Bronchial epithelial cell (primary cell): ENCODE measurements around the gene ATRAID. TPM values are rescaled to one million over a fixed set of nuclear protein-coding genes. Genes with fewer than 3 reads are reported as not detected.

ENCODE experiments used
- DNase-seq: peaks from one replicate; pipeline ENCODE4 v3.0.0-alpha.2; 2010; ENCODE audit warnings: low read depth
- FAIRE-seq: peaks from 2 replicates; lab custom pipeline; 2011; peaks lifted over from hg19 to GRCh38; lab: Jason Lieb, UNC
- H3K27me3 ChIP-seq: 2 replicates; pipeline ENCODE4 v1.5.1; 2011; ENCODE audit warnings: low read length; ENCODE audit not compliant: control insufficient read depth, insufficient read depth
- H3K36me3 ChIP-seq: 2 replicates; pipeline ENCODE4 v1.5.1; 2011; ENCODE audit warnings: low read length; ENCODE audit not compliant: control insufficient read depth, insufficient read depth
- H3K4me3 ChIP-seq: 2 replicates; pipeline ENCODE4 v1.5.1; 2011; ENCODE audit warnings: mild to moderate bottlenecking, low read depth, low read length, control low read depth
- CTCF ChIP-seq: IDR thresholded peaks from 2 replicates; pipeline ENCODE4 v1.5.1; 2011; ENCODE audit warnings: mild to moderate bottlenecking, moderate library complexity, low read length, control low read depth, inconsistent platforms; ENCODE audit not compliant: insufficient read depth, severe bottlenecking
- total RNA-seq: library from RNA; depleted of rRNA; stranded (reverse); fragments of >200 nt; gene quantifications from 2 replicates; pipeline ENCODE4 v1.2.1, GENCODE V29; 2014

ATRAID gene
- total RNA-seq, 1 donor from 2014 or later, result 257 TPM

DNA sequence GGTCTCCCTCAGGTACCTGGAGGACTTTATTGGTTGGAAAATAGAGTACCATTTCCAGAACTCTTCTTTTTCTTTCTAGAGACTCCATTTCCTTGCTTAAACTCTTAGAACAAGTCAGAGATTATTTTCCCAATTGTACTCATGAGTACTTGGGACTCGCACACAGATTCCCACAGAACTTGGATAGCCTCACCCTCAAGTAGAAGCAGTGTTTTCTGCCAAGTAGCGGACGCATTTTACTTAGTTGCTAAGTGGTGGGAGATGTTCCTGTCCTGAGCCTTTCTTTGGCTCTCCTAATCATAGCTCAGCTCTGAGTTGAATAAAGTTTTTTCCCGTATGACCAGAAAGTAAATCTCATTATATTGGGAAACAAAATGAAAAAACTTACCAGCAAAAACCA is 33.8 kb downstream of the ATRAID start:
- TF ChIP-seq CTCF, result no peak
- peaks cover 24% of the 10 kb centered on the region for H3K36me3 ChIP-seq
- no peak overlapping the region for H3K4me3 ChIP-seq
- no peaks in the 10 kb centered on the region for H3K27me3 ChIP-seq
- DNase-seq, result no peak
- no peak for FAIRE-seq

- Histone ChIP-seq H3K36me3 (peaks cover 9% of the 10 kb centered on the region), H3K27me3 (no peaks in the 10 kb centered on the region), H3K4me3 (no peak overlapping the region)
- TF ChIP-seq CTCF, result no peak
- DNase-seq (no peak), FAIRE-seq (no peak)
These were observed 36.1 kb downstream of the ATRAID start for GRCh38 chr2:27247893-27248292.

DNA sequence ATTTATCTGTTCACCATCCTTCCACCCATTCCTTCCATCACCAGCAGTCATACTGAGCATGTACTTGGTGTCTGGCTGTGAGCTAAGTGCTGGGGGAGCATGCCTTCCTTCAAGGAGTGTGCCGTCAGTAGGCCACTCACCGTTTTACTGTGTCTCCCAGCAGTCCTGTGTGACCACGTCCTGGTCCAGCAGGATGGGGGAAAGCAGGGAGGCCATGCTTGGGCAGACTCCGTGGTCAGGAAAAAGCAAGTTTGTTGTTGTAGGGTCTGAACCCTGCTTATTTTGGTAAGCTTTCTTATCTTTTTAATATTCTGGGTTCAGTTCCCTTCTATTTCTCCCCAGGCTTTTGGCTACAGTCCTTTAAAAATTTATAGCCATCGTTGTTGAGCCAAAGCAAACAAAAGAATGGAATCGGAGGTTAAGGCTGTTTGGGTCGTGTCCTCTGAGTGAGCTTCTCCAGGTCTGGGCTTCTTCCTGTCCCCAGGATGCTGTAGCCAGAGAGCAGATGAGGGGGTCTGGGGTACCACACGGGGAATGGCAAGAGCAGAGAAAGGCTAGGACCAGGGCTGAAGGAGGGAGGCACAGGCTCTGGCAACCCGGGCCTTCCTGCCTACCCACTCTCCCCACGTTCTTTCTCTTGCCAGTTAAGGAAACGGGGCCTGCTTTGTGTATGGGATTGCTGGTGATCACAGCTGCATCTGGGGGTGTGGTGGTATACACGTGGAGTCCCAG is 37.5 kb downstream of the ATRAID start:
- H3K4me3 ChIP-seq, result no peak overlapping the region
- no peak for TF ChIP-seq CTCF
- DNase-seq (no peak), FAIRE-seq (no peak)
- no peaks in the 10 kb centered on the region for H3K36me3 ChIP-seq
- peaks cover 2% of the 10 kb centered on the region for H3K27me3 ChIP-seq

DNA sequence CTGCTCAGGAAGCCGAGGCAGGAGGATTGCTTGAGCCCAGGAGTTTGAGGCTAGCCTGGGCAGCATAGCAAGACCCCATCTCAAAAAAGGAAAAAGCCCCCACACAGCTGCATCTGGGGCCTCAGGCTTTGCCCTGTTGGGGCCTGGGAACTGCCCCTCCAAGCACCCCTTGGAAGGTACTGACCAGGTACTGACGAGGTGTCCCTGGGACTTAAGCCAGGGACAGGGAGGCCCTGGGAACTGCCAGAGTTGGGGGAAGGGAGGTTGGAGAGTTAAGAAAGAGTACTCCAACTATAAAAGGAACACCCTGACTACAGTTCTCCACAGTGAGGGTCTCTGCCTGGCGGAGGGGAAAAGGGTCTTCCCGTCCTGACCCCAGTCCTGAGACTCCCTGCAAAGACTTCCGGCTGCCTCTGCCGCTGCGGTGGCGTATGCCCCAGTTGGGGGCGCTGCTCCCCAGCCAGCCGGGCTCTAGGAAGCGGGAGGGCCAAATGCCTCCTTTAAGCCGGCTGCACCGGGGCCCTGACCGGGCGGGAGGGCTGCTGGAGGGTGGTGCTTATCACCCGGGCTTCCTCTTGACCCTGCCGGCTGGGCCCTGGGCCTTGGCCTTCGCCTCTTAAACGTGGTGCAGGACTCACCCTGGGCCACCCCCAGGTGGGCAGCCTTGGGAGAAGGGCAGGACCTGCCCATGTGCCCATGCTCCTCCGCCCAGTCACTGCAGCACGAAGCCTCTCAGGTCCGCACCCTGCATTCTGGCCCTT is 38.2 kb downstream of the ATRAID start:
- FAIRE-seq (no peak), DNase-seq (peak; percentile 27)
- peak; percentile 82 for TF ChIP-seq CTCF
- Histone ChIP-seq H3K27me3 (peaks cover 3% of the 10 kb centered on the region), H3K36me3 (no peaks in the 10 kb centered on the region), H3K4me3 (no peak overlapping the region)

DNA sequence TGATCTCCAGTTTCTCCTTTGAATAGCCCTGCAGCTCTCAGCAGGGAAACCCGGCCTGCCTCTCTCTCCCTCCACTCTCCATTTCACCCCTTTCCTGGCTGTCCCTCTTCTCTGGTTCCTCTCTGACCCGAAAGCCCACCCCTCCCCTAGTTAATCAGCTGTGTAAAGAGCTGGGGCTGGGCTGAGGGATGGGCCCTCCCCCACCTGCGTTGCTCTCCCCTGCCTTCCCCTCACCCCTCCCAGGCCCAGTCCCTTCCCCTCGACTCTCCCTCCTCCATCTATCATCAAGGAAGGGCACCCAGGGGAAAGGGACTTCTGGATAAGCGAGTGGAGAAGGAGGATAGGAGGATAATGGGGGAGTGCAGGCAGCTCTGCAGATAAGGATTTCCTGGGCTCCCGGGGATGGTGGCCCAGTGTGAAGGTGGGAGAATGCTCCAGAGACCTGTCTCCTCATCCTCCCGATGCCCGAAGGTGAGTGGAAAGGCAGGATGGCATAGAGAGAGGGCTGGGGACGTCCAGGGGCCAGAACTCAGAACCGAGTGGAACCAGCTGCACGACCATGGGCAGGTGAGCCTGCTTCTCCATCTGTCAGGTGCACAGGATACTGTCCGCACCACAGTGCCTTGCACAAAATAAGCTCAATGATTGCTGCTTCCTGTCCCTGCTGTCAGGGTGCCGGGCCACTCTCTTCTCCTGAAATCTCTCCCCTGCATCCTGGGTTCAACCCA is 39.0 kb downstream of the ATRAID start:
- no peak for TF ChIP-seq CTCF
- peaks cover 3% of the 10 kb centered on the region for H3K27me3 ChIP-seq
- no peaks in the 10 kb centered on the region for H3K36me3 ChIP-seq
- no peak overlapping the region for H3K4me3 ChIP-seq
- DNase-seq, result no peak
- no peak for FAIRE-seq
